PC-9 (cell line): ENCODE results near the gene NT5DC4.

Source experiments
- CTCF ChIP-seq: fragments of 200-600 bp; sonication (generic); conservative IDR thresholded peaks from 2 replicates; pipeline ENCODE4 v1.6.1; 2017; ENCODE audit warnings: mixed run types, antibody characterized with exemption, mild to moderate bottlenecking, moderate library complexity
- EZH2 ChIP-seq: fragments of 200-600 bp; sonication (generic); IDR thresholded peaks from 2 replicates; pipeline ENCODE4 v1.8.0; 2017; ENCODE audit warnings: antibody characterized with exemption, low read depth

DNA sequence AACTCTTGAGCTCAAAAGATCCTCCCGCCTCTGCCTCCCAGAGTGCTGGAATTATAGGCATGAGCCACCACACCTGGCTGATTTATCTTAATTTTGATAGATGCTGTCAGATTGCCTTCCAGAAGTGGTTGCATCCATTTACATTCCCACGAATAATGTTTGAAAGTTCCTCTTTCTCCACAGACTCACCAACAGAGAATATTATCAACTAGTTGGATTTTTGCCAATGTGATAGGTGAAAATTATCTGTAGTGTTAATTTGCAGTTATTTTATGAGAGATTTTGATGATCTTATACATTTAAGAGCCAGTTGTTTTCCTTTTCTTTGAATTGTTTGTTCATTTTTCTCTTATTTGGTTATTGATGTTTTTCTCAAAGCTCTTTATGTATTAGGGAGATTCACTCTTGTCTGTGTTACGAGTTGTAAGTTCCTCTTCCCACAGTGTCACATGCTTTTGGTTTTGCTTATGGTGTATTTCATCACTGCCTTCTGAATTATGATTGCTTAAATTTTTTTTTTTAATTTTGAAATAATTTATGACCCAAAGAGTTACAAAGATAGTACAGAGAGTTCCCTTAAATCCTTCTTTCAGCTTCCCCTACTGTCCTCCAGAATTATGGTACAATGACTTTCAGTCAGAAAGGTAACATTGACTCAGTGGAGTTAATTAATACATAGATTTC lies 20.7 kb upstream of the NT5DC4 start:
- no peak for TF ChIP-seq CTCF
- TF ChIP-seq EZH2, result no peak
